Stomach (tissue), 9 donors: ENCODE data around the gene DDX50. TPM values are rescaled to one million over a fixed set of nuclear protein-coding genes. Genes with fewer than 3 reads are reported as not detected.
A peak's percentile ranks its signal among the peaks of the same experiment; 100 is the strongest.

Experiments
- DNase-seq, 2 donors: peaks; one replicate each; pipeline versions ENCODE4 v3.0.0 to v3.0.0-alpha.2; 2013 to 2019
- H3K27ac ChIP-seq, 5 donors: fragments of 200-600 bp in 4 of 5; sonication (generic) in 4 of 5; one replicate each; pipeline ENCODE4 v1.5.1; 2013 to 2019; ENCODE audit warnings: mild to moderate bottlenecking in 1 of 5, moderate library complexity in 1 of 5
- H3K27me3 ChIP-seq, 3 donors: fragments of 200-600 bp; sonication (generic); one replicate each; pipeline ENCODE4 v1.5.1; 2017 to 2019; ENCODE audit warnings: mixed run types in 1 of 3
- H3K36me3 ChIP-seq, 4 donors: fragments of 200-600 bp; sonication (generic); 1 replicate in 3 of 4; 2 replicates in 1 of 4; pipeline ENCODE4 v1.5.1; 2016 to 2019
- H3K4me1 ChIP-seq, 4 donors: fragments of 200-600 bp; sonication (generic); one replicate each; pipeline ENCODE4 v1.5.1; 2016 to 2019
- H3K4me3 ChIP-seq, 4 donors: fragments of 200-600 bp; sonication (generic) in 3 of 4; one replicate each; pipeline ENCODE4 v1.5.1; 2016 to 2019; ENCODE audit warnings: mild to moderate bottlenecking in 1 of 4
- H3K9me3 ChIP-seq, 4 donors: fragments of 200-600 bp; sonication (generic); one replicate each; pipeline ENCODE4 v1.5.1; 2016 to 2019
- CTCF ChIP-seq, 7 experiments: fragments of 450-650 bp in 4 of 7; fragments of 200-600 bp in 3 of 7; sonication (generic) in 3 of 7; IDR thresholded peaks; one replicate each; pipeline ENCODE4 v1.5.1; 2016 to 2019; ENCODE audit warnings: antibody characterized with exemption in 7 of 7, control low read depth in 2 of 7, mild to moderate bottlenecking in 1 of 7
- EP300 ChIP-seq: sonication (generic); formaldehyde crosslinking; IDR thresholded peaks from one replicate; pipeline ENCODE4 v1.6.1; 2017; ENCODE audit warnings: antibody characterized with exemption
- POLR2A ChIP-seq, 4 donors: fragments of 450-650 bp; IDR thresholded peaks; one replicate each; pipeline ENCODE4 v1.6.1; 2016; ENCODE audit warnings: antibody characterized with exemption in 4 of 4, control low read depth in 2 of 4, mild to moderate bottlenecking in 1 of 4, moderate library complexity in 1 of 4
- POLR2AphosphoS5 ChIP-seq, 3 donors: sonication (generic); formaldehyde crosslinking; IDR thresholded peaks; one replicate each; pipeline ENCODE4 v1.6.1; 2016; ENCODE audit warnings: antibody characterized with exemption in 3 of 3
- WGBS, 5 donors: extraction: QIAGEN DNeasy Blood & Tissue Kit in 3 of 5; methylation state at CpG; one replicate each; pipeline versions ENCODE4 v1.1.5 to v1.1.7; 2013 to 2018; 5-methylcytosine and 5-hydroxymethylcytosine counted together
- intact Hi-C: fragments of 100-400 bp; cut with DNase I; formaldehyde crosslinking; loops from one replicate; pipeline ENCODE4 v1.15.1; 2023; ENCODE audit warnings: low total_unique reads
- polyA plus RNA-seq, 3 donors: library from polyadenylated mRNA; stranded (reverse); fragments of 200-250 nt; gene quantifications; one replicate each; pipeline ENCODE4 v1.2.3, GENCODE V29; 2013
- total RNA-seq, 5 donors: library from RNA; depleted of rRNA; stranded (reverse); fragments of >200 nt; gene quantifications; one replicate each; pipeline versions ENCODE4 v1.1.0 to v1.2.3, GENCODE V29; 2014 to 2016
- donor health status: healthy with polysubstance abuse.
- donor health status: Bipolar disorder and iron deficiency.
- donor health status: healthy.

Gene DDX50
- total and polyA plus RNA-seq, 8 donors, result 9.3 to 102 (median 29.0) TPM

GRCh38 chr10:68877482-68878110 is 23.5 kb upstream of the DDX50 start:
- H3K36me3 ChIP-seq, result no peaks in the 10 kb centered on the region
- no peaks in the 10 kb centered on the region for H3K9me3 ChIP-seq
- H3K4me1 ChIP-seq, result peaks cover 6 to 46% (median 22%) of the 10 kb centered on the region in 4 donors
- TF ChIP-seq EP300 (no peak), CTCF (IDR thresholded peaks at IDR 0.05) (no peak), POLR2A (IDR thresholded peaks at IDR 0.05) (no peak), POLR2AphosphoS5 (IDR thresholded peaks at IDR 0.05) (no peak)
- H3K27me3 ChIP-seq, result no peaks in the 10 kb centered on the region
- intact Hi-C loops, result no loop called here
- peak overlapping the region in 2 of 5 donors; percentile 50 to 70 for H3K27ac ChIP-seq
- H3K4me3 ChIP-seq, result no peak overlapping the region
- WGBS, 5 donors, result 88 to 100% (median 100%) methylated on average over 1 of the region's 1 CpG
- DNase-seq, result no peak

- no peaks in the 10 kb centered on the region for H3K27me3 ChIP-seq
- H3K27ac ChIP-seq, result peak overlapping the region in 1 of 5 donors; percentile 70
- intact Hi-C loops, result no loop called here
- H3K36me3 ChIP-seq, result no peaks in the 10 kb centered on the region
- no peak overlapping the region for H3K4me3 ChIP-seq
- peak in 1 of 2 donors; percentile 26 for DNase-seq
- H3K4me1 ChIP-seq, result peaks cover 6 to 41% (median 20%) of the 10 kb centered on the region in 4 donors
- H3K9me3 ChIP-seq, result no peaks in the 10 kb centered on the region
- TF ChIP-seq POLR2A (IDR thresholded peaks at IDR 0.05) (no peak), CTCF (IDR thresholded peaks at IDR 0.05) (no peak), POLR2AphosphoS5 (IDR thresholded peaks at IDR 0.05) (no peak), EP300 (no peak)
Observed at GRCh38 chr10:68878496-68878895, 22.6 kb upstream of the DDX50 start.

DNA sequence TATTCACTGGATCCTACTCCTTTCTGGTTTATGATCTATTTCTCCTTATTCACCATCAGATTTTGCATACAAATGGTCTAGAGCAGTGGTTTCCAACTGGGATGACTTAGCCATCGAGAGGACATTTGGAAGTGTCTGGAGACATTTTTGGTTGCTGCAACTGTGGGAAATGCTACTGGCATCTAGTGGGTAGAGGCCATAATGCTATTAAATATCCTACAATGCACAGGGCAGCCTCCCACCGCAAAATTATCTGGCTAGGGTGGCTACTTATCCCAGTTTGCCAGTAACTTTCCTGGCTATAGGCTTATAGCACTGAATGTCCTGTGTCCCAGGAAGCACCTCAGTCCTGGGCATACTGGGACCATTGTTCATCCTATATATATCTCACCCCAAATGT is 21.5 kb upstream of the DDX50 start:
- WGBS, 5 donors, result 84 to 96% (median 95%) methylated on average over 2 of the region's 2 CpGs
- Histone ChIP-seq H3K9me3 (no peaks in the 10 kb centered on the region), H3K36me3 (peaks cover 0 to 7% (median 2%) of the 10 kb centered on the region in 4 donors), H3K27me3 (no peaks in the 10 kb centered on the region), H3K27ac (no peak overlapping the region), H3K4me1 (peaks cover 6 to 41% (median 20%) of the 10 kb centered on the region in 4 donors), H3K4me3 (no peak overlapping the region)
- intact Hi-C loops, result loop anchor here (10.0 kb wide), 1 partner anchor 85 kb away; no protein-coding TSS in a partner anchor
- TF ChIP-seq CTCF (IDR thresholded peaks at IDR 0.05), result no peak
- no peak for TF ChIP-seq POLR2A (IDR thresholded peaks at IDR 0.05)
- TF ChIP-seq EP300, result no peak
- no peak for TF ChIP-seq POLR2AphosphoS5 (IDR thresholded peaks at IDR 0.05)
- no peak for DNase-seq

GRCh38 chr10:68880181-68880580 is 20.9 kb upstream of the DDX50 start:
- intact Hi-C loops, result loop anchor here (10.0 kb wide), 1 partner anchor 85 kb away; no protein-coding TSS in a partner anchor
- Histone ChIP-seq H3K9me3 (no peaks in the 10 kb centered on the region), H3K27ac (no peak overlapping the region), H3K27me3 (no peaks in the 10 kb centered on the region), H3K4me1 (peaks cover 6 to 40% (median 20%) of the 10 kb centered on the region in 4 donors), H3K4me3 (no peak overlapping the region), H3K36me3 (peaks cover 0 to 11% (median 2%) of the 10 kb centered on the region in 4 donors)
- TF ChIP-seq CTCF (IDR thresholded peaks at IDR 0.05), result no peak
- no peak for TF ChIP-seq EP300
- WGBS, 5 donors, result 91 to 94% (median 93%) methylated on average over 4 of the region's 4 CpGs
- DNase-seq, result no peak
